ENCODE data around the gene CD58. TPM values are rescaled to one million over a fixed set of nuclear protein-coding genes. Genes with fewer than 3 reads are reported as not detected.

Gene CD58
- total RNA-seq, 1 donor from 2014 or later = 19.6 TPM

- no peak for DNase-seq (ENCODE audit: low read depth in 2 of 2)
Observed at GRCh38 chr1:116493484-116494352, 77.1 kb downstream of the CD58 start.

- DNase-seq (ENCODE audit: low read depth in 2 of 2) = no peak
Observed at GRCh38 chr1:116493036-116493435, 77.8 kb downstream of the CD58 start.

GRCh38 chr1:116492358-116492811 is 78.4 kb downstream of the CD58 start:
- no peak for DNase-seq (ENCODE audit: low read depth in 2 of 2)

GRCh38 chr1:116491700-116492357 is 79.0 kb downstream of the CD58 start:
- DNase-seq (ENCODE audit: low read depth in 2 of 2) = no peak

- DNase-seq (ENCODE audit: low read depth in 2 of 2) = no peak
Observed at GRCh38 chr1:116490588-116490987, 80.2 kb downstream of the CD58 start.

GRCh38 chr1:116489231-116489697 is 81.6 kb downstream of the CD58 start:
- peak; percentile 91 to 94 for DNase-seq (ENCODE audit: low read depth in 2 of 2)

- DNase-seq (ENCODE audit: low read depth in 2 of 2) = no peak
Observed at GRCh38 chr1:116488071-116488470, 82.8 kb downstream of the CD58 start.

GRCh38 chr1:116487583-116487982 is 83.2 kb downstream of the CD58 start:
- no peak for DNase-seq (ENCODE audit: low read depth in 2 of 2)

- DNase-seq (ENCODE audit: low read depth in 2 of 2) = no peak
Observed at GRCh38 chr1:116487031-116487430, 83.8 kb downstream of the CD58 start.

GRCh38 chr1:116486424-116486823 is 84.4 kb downstream of the CD58 start:
- DNase-seq (ENCODE audit: low read depth in 2 of 2) = peak in 1 of 2 donors; percentile 49

- no peak for DNase-seq (ENCODE audit: low read depth in 2 of 2)
Observed at GRCh38 chr1:116485976-116486375, 84.8 kb downstream of the CD58 start.

GRCh38 chr1:116485071-116485735 is 85.6 kb downstream of the CD58 start:
- DNase-seq (ENCODE audit: low read depth in 2 of 2) = peak; percentile 80 to 86

GRCh38 chr1:116483481-116484309 is 87.1 kb downstream of the CD58 start:
- DNase-seq (ENCODE audit: low read depth in 2 of 2) = no peak

- DNase-seq (ENCODE audit: low read depth in 2 of 2) = no peak
Observed at GRCh38 chr1:116482490-116482889, 88.3 kb downstream of the CD58 start.

GRCh38 chr1:116481934-116482333 is 88.9 kb downstream of the CD58 start:
- no peak for DNase-seq (ENCODE audit: low read depth in 2 of 2)

GRCh38 chr1:116478621-116479020 is 92.2 kb downstream of the CD58 start:
- DNase-seq (ENCODE audit: low read depth in 2 of 2) = no peak

GRCh38 chr1:116477429-116477828 is 93.4 kb downstream of the CD58 start:
- DNase-seq (ENCODE audit: low read depth in 2 of 2) = no peak

- DNase-seq (ENCODE audit: low read depth in 2 of 2) = no peak
Observed at GRCh38 chr1:116476321-116476720, 94.5 kb downstream of the CD58 start.

GRCh38 chr1:116475850-116476218 is 95.0 kb downstream of the CD58 start:
- DNase-seq (ENCODE audit: low read depth in 2 of 2) = no peak

- no peak for DNase-seq (ENCODE audit: low read depth in 2 of 2)
Observed at GRCh38 chr1:116474921-116475849, 95.6 kb downstream of the CD58 start.
